RWPE1 (cell line): Measurements from ENCODE around the gene BARX1.

Source experiments
- CTCF ChIA-PET: fragments of 350-600 bp; sonication (Branson Sonifier 250); formaldehyde crosslinking; extraction: SDS; loops from one replicate; lab custom pipeline; 2021; lab: Yijun Ruan, JAX
- POLR2A ChIA-PET: fragments of 400-600 bp; formaldehyde crosslinking; extraction: SDS; loops from one replicate; lab custom pipeline; 2020; ENCODE audit warnings: antibody characterized with exemption; ENCODE audit not compliant: low non-redundant PET; lab: Yijun Ruan, JAX
- DNase-seq: peaks from one replicate; pipeline ENCODE4 v3.0.0; 2012; ENCODE audit warnings: low spot score
- H3K27ac ChIP-seq: fragments of 450-650 bp; 2 replicates; pipeline ENCODE4 v1.5.1; 2017
- TF ChIP-seq, protein P1 (sequence below): fragments of 450-650 bp; conservative IDR thresholded peaks from 2 replicates; pipeline ENCODE4 v1.5.1; 2017; ENCODE audit warnings: low read depth, mild to moderate bottlenecking

Gene BARX1

DNA sequence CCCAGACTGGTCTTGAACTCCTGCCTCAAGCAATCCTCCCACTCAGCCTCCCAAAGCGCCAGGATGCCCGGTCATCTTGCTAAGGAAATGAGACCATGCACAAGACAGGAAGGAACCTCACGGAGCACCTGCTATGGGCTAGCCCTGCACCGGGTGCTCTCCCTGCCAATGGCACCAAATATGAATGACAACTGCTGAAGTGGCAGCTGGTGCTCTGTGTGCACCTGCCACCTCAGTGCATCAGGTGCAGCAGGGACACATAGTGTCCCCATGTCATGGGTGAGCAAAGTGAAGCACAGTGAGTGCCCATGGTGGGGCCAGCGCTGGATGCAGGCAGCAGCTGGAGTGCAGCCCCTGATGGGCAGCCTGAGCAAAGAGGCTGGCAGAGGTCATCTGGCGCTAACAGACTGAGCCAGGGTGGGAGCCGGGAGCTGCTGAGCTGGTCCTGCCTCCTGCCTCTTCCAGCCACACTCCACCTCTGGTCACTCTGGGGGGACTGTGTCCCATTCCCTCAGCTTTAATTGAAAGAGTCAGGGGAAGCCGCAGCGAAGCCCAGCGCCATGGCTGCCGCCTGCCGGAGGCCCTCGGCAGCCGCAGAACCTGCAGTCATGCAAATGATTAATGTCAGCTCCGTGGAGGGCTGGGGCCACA is 46.4 kb downstream of the BARX1 start:
- TF ChIP-seq, protein P1, sequence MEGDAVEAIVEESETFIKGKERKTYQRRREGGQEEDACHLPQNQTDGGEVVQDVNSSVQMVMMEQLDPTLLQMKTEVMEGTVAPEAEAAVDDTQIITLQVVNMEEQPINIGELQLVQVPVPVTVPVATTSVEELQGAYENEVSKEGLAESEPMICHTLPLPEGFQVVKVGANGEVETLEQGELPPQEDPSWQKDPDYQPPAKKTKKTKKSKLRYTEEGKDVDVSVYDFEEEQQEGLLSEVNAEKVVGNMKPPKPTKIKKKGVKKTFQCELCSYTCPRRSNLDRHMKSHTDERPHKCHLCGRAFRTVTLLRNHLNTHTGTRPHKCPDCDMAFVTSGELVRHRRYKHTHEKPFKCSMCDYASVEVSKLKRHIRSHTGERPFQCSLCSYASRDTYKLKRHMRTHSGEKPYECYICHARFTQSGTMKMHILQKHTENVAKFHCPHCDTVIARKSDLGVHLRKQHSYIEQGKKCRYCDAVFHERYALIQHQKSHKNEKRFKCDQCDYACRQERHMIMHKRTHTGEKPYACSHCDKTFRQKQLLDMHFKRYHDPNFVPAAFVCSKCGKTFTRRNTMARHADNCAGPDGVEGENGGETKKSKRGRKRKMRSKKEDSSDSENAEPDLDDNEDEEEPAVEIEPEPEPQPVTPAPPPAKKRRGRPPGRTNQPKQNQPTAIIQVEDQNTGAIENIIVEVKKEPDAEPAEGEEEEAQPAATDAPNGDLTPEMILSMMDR = no peak
- no peak for DNase-seq
- CTCF ChIA-PET = no interaction called here
- POLR2A ChIA-PET = no interaction called here
- H3K27ac ChIP-seq = no peak overlapping the region

DNA sequence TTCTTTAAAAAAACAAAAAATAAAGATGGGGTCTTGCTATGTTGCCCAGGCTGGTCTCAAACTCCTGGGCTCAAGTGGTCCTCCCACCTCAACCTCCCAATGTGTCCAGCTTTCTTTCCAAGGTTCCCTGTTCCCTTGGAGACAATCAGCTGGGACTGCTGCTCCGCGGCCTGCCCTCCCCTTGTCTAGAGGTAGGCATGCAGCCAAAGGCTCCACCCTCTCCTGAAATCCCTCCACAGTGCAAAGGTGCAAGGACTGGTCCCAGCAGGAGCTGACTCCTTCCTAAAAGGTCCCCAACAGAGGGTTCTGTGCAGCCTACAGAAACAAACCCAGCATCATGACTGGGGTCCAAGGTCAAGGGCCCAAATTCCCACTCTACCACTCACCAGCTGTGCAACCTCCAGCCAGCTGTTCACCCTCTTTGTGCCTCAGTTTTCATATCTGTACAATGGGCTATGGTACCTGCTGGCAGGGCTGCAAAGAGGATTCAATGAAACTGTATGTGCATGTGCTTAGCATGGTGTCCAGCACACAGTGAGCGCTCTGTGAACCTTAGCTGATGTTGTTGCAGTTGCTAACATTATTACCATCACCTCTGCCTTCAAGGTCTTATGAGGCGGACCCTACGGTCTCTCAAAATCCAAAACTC is 47.5 kb downstream of the BARX1 start:
- DNase-seq = no peak
- ChIA-PET POLR2A (no interaction called here), CTCF (no interaction called here)
- TF ChIP-seq, protein P1 = no peak
- no peak overlapping the region for H3K27ac ChIP-seq

DNA sequence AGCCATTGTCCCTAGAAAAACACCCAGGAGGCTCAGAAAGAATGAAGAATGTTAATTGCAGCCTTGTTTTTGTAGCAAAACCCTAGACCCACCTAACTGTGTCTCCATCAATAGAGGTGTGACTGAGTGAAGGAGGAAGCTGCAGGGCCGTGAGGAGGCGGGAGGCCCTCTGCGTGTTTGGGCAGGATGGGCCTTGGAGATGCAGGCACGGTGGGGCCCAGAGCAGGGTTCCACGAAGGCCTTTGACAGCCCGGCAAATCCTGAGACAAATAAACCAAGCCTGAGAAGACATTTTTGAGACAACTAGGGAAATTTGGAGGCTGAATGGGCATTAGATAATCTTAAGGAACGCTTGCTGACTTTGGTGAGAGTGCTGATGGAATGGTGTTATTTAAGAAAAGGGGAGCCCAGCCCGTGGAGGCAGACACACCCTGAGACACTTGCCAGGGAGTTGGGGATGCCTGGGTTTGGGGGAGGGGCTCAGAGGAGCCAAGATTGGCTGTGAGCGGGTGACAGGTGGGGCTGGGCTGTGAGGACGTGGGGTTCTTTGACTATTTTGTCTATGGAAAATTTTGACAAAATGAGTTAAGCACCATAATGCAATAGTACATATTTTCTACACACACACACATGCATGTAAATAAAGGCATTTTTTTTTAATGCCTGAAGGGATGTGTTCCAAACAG is 48.8 kb downstream of the BARX1 start:
- no peak for DNase-seq
- ChIA-PET POLR2A (no interaction called here), CTCF (interaction anchor here (0.6 kb wide), 1 partner anchor 10 kb away, joined by 3 read pairs; no protein-coding TSS in a partner anchor)
- TF ChIP-seq, protein P1 = no peak
- H3K27ac ChIP-seq = no peak overlapping the region

DNA sequence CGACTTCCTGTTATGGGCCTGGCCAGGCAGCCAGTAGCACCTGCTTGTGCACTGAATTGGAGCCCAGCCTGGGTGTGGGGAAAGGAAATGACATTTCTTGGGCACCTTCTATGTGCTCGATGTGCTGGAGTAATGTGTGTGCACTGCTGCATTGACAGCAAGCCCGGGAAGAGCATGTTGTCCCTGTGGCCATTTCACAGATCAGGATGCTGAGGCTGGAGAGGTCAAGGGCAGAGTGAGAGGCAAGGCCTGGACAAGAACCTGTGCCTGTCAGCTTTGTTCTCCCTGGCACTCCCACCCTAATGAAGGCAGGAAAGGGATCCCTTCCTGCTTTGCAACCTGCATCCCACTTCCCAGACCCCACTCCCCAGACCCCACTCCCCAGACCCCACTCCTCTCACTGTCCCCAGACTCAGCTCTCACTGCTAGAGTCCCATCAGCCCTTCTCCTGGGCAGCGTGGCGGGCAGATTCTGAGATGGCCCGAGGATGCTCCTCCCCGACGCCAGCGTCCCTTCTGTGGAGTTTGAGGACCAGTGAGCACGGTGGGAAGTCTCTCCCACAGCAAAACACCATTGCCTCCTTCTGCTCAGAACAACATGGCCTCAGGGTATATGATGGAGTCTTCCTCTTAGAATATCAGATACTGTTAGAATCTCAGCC is 49.6 kb downstream of the BARX1 start:
- no peak for DNase-seq
- no peak overlapping the region for H3K27ac ChIP-seq
- CTCF ChIA-PET = interaction anchor here (0.6 kb wide), 1 partner anchor 11 kb away, joined by 3 read pairs; no protein-coding TSS in a partner anchor
- TF ChIP-seq, protein P1 = no peak
- POLR2A ChIA-PET = no interaction called here

DNA sequence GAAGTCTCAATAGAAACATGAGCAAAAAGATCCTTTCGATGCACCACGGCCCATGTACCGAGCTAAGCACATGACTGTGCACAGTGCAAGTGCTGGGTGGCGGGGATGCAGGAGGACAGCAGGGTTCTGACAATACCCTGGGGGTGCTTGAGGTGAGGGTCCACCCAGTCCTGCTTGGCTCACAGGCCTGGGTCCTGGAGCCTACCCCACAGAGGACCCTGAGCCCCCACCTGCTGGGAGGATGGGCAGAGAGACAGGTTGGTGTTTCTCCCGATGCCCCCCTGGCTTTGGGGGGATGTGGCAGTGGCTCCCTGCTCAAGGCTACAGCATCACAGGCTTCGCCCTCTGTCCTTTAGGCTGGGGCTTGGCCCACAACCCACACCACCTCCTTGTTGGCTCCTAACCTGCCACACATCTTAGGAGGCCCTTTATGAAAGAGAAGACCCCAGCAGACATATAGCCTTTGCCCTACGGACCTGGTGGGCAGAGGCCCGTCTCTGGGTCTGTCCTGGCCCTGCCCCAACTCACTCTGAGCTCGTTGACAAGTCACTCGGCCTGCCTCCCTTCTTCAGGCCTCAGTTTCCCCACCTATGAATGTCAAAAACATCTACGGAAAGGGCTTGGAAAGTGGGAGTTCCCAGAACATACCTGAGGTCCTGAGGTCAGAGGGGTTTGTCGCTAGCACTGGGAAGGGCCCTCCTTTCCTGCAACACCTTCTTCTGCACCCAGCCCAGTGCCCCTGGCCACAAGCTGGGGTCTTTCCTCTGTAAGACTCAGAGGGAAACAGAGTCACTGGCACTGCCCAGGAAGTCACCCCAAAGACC is 50.3 kb downstream of the BARX1 start:
- DNase-seq = no peak
- no peak overlapping the region for H3K27ac ChIP-seq
- TF ChIP-seq, protein P1 = no peak
- POLR2A ChIA-PET = no interaction called here
- CTCF ChIA-PET = no interaction called here
